Subcutaneous abdominal adipose tissue (tissue), 5 donors: ENCODE results near the gene CTLA4.

Experiments
- H3K27ac ChIP-seq: one replicate; pipeline ENCODE4 v1.7.0; 2013; ENCODE audit warnings: low read depth, mild to moderate bottlenecking, inconsistent platforms, low read length, moderate library complexity
- H3K27me3 ChIP-seq, 5 donors: one replicate each; pipeline ENCODE4 v1.7.0; 2013; ENCODE audit warnings: low read length in 5 of 5, inconsistent platforms in 1 of 5; ENCODE audit not compliant: control insufficient read depth in 5 of 5, insufficient read depth in 4 of 5
- H3K36me3 ChIP-seq, 5 donors: one replicate each; pipeline ENCODE4 v1.7.0; 2013; ENCODE audit warnings: low read length in 5 of 5; ENCODE audit not compliant: control insufficient read depth in 5 of 5, insufficient read depth in 5 of 5
- H3K4me1 ChIP-seq, 5 donors: one replicate each; pipeline ENCODE4 v1.7.0; 2013; ENCODE audit warnings: low read length in 5 of 5, mild to moderate bottlenecking in 3 of 5, moderate library complexity in 1 of 5; ENCODE audit not compliant: control insufficient read depth in 5 of 5, insufficient read depth in 5 of 5
- H3K4me3 ChIP-seq, 5 donors: one replicate each; pipeline ENCODE4 v1.7.0; 2013; ENCODE audit warnings: low read length in 5 of 5, low read depth in 1 of 5
- H3K9ac ChIP-seq, 5 donors: one replicate each; pipeline ENCODE4 v1.7.0; 2013; ENCODE audit warnings: low read length in 5 of 5, mild to moderate bottlenecking in 4 of 5, moderate library complexity in 3 of 5
- H3K9me3 ChIP-seq, 5 donors: one replicate each; pipeline ENCODE4 v1.7.0; 2013; ENCODE audit warnings: low read length in 5 of 5; ENCODE audit not compliant: control insufficient read depth in 5 of 5
- donor health status: healthy.
- donor health status: healthy.
- donor health status: healthy.
- donor health status: healthy.
- donor health status: healthy.

Gene CTLA4

DNA sequence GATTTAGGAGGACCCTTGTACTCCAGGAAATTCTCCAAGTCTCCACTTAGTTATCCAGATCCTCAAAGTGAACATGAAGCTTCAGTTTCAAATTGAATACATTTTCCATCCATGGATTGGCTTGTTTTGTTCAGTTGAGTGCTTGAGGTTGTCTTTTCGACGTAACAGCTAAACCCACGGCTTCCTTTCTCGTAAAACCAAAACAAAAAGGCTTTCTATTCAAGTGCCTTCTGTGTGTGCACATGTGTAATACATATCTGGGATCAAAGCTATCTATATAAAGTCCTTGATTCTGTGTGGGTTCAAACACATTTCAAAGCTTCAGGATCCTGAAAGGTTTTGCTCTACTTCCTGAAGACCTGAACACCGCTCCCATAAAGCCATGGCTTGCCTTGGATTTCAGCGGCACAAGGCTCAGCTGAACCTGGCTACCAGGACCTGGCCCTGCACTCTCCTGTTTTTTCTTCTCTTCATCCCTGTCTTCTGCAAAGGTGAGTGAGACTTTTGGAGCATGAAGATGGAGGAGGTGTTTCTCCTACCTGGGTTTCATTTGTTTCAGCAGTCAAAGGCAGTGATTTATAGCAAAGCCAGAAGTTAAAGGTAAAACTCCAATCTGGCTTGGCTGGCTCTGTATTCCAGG lies at the start of gene CTLA4:
TSS of gene CTLA4 (plus strand) at position 211 of the 640 bp plus-strand sequence. CDS start at position 383, 172 bp downstream.
- H3K9me3 ChIP-seq = peaks cover 0 to 8% (median 0%) of the 10 kb centered on the region in 5 donors

GRCh38 chr2:203818656-203819055 lies 48.9 kb upstream of the CTLA4 start:
- Histone ChIP-seq H3K4me3 (no peak overlapping the region), H3K36me3 (no peaks in the 10 kb centered on the region), H3K4me1 (peaks cover 3 to 23% (median 17%) of the 10 kb centered on the region in 5 donors), H3K9me3 (no peaks in the 10 kb centered on the region), H3K27me3 (no peaks in the 10 kb centered on the region), H3K27ac (no peak overlapping the region), H3K9ac (no peak overlapping the region)

More for the DNA sequence above, at the start of gene CTLA4:
- H3K4me3 ChIP-seq = no peak within 1 kb of the TSS
- peaks cover 0 to 6% (median 0%) of the 10 kb centered on the region in 5 donors for H3K4me1 ChIP-seq
- no peaks in the 10 kb centered on the region for H3K27me3 ChIP-seq
- H3K36me3 ChIP-seq = no peaks in the 10 kb centered on the region
- H3K27ac ChIP-seq = no peak within 1 kb of the TSS
- H3K9ac ChIP-seq = no peak within 1 kb of the TSS

DNA sequence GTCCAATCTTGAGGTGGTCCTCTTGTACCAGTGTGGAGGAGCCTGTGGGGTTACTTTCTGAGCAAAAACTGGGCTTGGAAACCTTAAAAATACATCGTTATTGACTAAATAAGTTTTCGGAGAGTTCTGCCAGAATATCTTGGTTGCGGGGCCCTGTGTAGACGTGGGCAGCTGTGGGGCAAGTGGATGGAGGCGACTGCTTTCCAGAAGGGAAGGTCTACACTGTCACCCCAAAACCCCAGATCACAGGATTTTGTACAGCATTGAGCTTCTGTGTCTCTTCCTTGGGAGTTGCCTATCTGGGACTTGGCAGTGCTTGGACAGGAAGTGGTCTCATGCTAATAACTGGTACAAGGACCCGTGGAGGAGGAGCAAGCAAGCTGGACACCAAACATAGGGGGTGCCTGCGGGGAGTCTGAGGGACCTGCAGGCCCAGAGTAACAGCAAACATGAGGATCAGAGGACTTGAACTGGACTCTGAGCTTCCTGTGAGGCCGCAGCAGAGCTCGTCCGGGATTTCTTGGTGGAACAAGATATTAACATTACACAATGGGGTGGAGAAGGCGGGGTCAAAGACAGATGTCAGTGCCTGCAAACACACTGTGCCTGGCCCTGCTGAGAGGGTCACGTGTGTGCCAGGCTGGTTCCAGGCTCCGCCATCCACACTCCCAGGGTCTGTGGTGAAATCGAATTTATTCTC lies 48.0 kb upstream of the CTLA4 start:
- Histone ChIP-seq H3K27ac (no peak overlapping the region), H3K9ac (no peak overlapping the region), H3K9me3 (no peaks in the 10 kb centered on the region), H3K27me3 (no peaks in the 10 kb centered on the region), H3K36me3 (no peaks in the 10 kb centered on the region), H3K4me1 (peaks cover 3 to 20% (median 17%) of the 10 kb centered on the region in 5 donors), H3K4me3 (no peak overlapping the region)

DNA sequence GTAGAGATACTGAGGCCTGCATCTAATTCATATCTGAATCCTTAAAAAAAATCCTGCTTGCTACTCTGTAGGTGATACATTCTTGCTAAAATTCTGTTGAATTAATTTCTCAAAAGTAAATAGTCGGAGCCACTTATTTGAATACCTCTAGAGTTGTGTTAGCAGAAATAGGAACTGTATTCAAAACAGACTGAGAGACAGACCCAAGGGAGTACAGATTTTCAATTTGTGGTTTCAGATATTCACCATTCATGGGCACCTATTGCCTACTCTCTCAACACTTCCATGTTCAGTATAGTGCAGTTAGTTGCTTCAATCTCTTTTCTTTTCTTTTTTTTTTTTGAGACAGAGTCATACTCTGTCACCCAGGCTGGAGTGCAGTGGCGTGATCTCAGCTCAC lies 46.6 kb upstream of the CTLA4 start:
- no peaks in the 10 kb centered on the region for H3K9me3 ChIP-seq
- no peaks in the 10 kb centered on the region for H3K36me3 ChIP-seq
- H3K27me3 ChIP-seq = no peaks in the 10 kb centered on the region
- H3K4me3 ChIP-seq = no peak overlapping the region
- no peak overlapping the region for H3K27ac ChIP-seq
- peaks cover 0 to 6% (median 6%) of the 10 kb centered on the region in 5 donors for H3K4me1 ChIP-seq
- H3K9ac ChIP-seq = no peak overlapping the region

DNA sequence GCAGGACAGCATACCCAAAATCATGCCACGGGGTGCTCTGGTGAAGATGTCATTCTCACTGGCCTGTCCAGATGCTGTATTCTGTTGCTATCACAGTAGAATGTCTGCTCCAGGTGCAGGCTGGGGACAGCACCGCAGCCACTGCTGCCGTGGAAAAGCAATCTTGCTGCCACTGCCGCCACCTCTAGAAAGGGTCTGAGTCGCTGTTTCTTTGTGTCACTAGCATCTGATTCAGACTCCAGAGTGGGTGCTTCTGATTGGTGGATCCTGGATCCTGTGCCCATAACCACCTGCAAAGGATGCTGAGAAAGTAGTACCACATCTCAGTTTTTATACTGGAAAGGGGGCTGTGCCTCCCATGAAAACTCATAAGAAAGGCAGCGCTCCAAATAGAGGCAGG lies 45.3 kb upstream of the CTLA4 start:
- Histone ChIP-seq H3K9me3 (no peaks in the 10 kb centered on the region), H3K4me3 (no peak overlapping the region), H3K4me1 (peaks cover 0 to 6% (median 5%) of the 10 kb centered on the region in 5 donors), H3K27me3 (no peaks in the 10 kb centered on the region), H3K27ac (no peak overlapping the region), H3K36me3 (no peaks in the 10 kb centered on the region), H3K9ac (no peak overlapping the region)

- peaks cover 0 to 6% (median 5%) of the 10 kb centered on the region in 5 donors for H3K4me1 ChIP-seq
- H3K9me3 ChIP-seq = no peaks in the 10 kb centered on the region
- no peaks in the 10 kb centered on the region for H3K36me3 ChIP-seq
- H3K9ac ChIP-seq = no peak overlapping the region
- H3K27me3 ChIP-seq = no peaks in the 10 kb centered on the region
- H3K4me3 ChIP-seq = no peak overlapping the region
- no peak overlapping the region for H3K27ac ChIP-seq
These were observed 44.4 kb upstream of the CTLA4 start for GRCh38 chr2:203823173-203823572.

DNA sequence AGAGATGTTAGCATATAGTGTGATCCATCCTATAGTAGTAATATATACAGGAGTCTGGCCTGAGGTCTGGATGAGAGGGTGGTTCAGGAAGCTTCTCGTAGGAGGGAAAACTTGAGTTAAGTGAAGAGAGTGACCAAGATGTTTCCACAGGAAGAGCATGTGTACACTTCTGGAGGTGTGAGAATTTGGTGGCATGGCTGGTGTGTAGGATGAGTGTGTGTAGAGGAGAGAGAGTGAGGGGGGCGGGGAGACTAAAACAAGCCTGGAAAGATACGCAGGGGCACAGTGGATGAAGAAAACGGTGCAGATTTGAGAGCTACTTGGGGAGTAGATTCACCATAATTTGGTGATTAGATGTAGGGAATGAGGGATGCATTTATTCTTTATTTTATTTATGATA lies 43.5 kb upstream of the CTLA4 start:
- no peak overlapping the region for H3K27ac ChIP-seq
- H3K27me3 ChIP-seq = no peaks in the 10 kb centered on the region
- peaks cover 0 to 6% (median 5%) of the 10 kb centered on the region in 5 donors for H3K4me1 ChIP-seq
- no peaks in the 10 kb centered on the region for H3K9me3 ChIP-seq
- no peaks in the 10 kb centered on the region for H3K36me3 ChIP-seq
- H3K4me3 ChIP-seq = no peak overlapping the region
- no peak overlapping the region for H3K9ac ChIP-seq

DNA sequence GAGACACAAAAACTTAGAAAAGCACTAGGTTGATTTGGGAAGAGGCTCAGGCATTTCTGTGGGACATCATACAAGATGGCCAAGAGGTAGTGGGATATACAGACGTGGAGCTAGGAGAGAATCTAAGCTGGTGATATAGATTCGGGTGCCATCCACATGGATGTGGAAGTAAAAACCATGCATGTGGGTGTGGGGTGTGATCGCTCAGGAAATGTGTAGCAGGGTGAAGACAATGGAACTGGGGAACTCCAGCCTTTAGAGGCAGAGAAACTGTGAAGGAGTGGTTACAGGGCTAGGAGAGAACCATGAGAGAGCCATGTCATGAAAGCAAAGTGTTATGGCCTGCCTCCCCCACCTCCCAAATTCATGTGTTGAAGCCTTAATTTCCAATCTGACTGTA lies 43.0 kb upstream of the CTLA4 start:
- no peaks in the 10 kb centered on the region for H3K9me3 ChIP-seq
- H3K27me3 ChIP-seq = no peaks in the 10 kb centered on the region
- no peak overlapping the region for H3K9ac ChIP-seq
- no peak overlapping the region for H3K27ac ChIP-seq
- H3K36me3 ChIP-seq = no peaks in the 10 kb centered on the region
- H3K4me3 ChIP-seq = no peak overlapping the region
- H3K4me1 ChIP-seq = peaks cover 0 to 5% (median 3%) of the 10 kb centered on the region in 5 donors

DNA sequence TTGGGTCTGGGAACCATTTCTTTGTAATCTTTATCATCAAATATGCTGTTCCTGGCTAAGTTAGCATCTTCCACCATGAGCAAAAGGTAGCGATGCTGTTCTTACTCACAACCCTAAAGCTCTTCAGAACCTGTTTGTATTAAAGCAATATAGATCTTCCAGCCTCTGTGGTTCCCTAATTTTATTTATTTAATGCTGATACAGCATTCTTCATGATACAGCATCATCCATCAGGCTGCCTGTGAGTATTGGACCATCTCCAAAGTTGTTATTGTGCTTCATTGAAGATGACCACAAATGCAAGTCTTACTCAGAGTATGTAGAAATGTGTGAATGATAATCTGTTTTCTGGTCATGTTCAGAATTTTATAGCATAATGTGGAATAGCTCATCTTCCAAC lies 40.9 kb upstream of the CTLA4 start:
- H3K27ac ChIP-seq = no peak overlapping the region
- no peak overlapping the region for H3K4me3 ChIP-seq
- no peaks in the 10 kb centered on the region for H3K4me1 ChIP-seq
- no peaks in the 10 kb centered on the region for H3K36me3 ChIP-seq
- H3K9ac ChIP-seq = no peak overlapping the region
- H3K27me3 ChIP-seq = no peaks in the 10 kb centered on the region
- H3K9me3 ChIP-seq = no peaks in the 10 kb centered on the region

- Histone ChIP-seq H3K9me3 (no peaks in the 10 kb centered on the region), H3K27me3 (no peaks in the 10 kb centered on the region), H3K36me3 (no peaks in the 10 kb centered on the region), H3K4me3 (no peak overlapping the region), H3K9ac (no peak overlapping the region), H3K4me1 (no peaks in the 10 kb centered on the region), H3K27ac (no peak overlapping the region)
These were observed 37.1 kb upstream of the CTLA4 start for GRCh38 chr2:203830304-203831055.
